Kidney epithelial cell (primary cell): Measurements from ENCODE around the gene CELSR1. TPM values are rescaled to one million over a fixed set of nuclear protein-coding genes. Genes with fewer than 3 reads are reported as not detected.
A peak's percentile ranks its signal among the peaks of the same experiment; 100 is the strongest.

Source experiments
- DNase-seq: peaks from one replicate; pipeline ENCODE4 v3.0.0-alpha.2; 2010; ENCODE audit warnings: low read depth
- H3K27me3 ChIP-seq: 2 replicates; pipeline ENCODE4 v1.6.0; 2011; ENCODE audit warnings: low read length; ENCODE audit not compliant: control insufficient read depth, insufficient read depth
- H3K36me3 ChIP-seq: 2 replicates; pipeline ENCODE4 v1.5.1; 2011; ENCODE audit warnings: low read length; ENCODE audit not compliant: control insufficient read depth, insufficient read depth
- H3K4me3 ChIP-seq: 2 replicates; pipeline ENCODE4 v1.5.1; 2011; ENCODE audit warnings: low read depth, mild to moderate bottlenecking, control low read depth, low read length
- total RNA-seq: library from RNA; depleted of rRNA; stranded (reverse); fragments of >200 nt; gene quantifications from 2 replicates; pipeline ENCODE4 v1.2.3, GENCODE V29; 2015
- TF ChIP-seq, protein P1 (sequence below): IDR thresholded peaks from 2 replicates; pipeline ENCODE4 v1.5.1; 2011; ENCODE audit warnings: mild to moderate bottlenecking, moderate library complexity, low read length, control low read depth, inconsistent platforms; ENCODE audit not compliant: insufficient read depth, poor library complexity, severe bottlenecking

CELSR1 gene
- total RNA-seq, 1 donor from 2014 or later, result 180 TPM

GRCh38 chr22:46355369-46355995 is 181.9 kb downstream of the CELSR1 start:
- H3K36me3 ChIP-seq, result peaks cover 3% of the 10 kb centered on the region
- H3K27me3 ChIP-seq, result no peaks in the 10 kb centered on the region
- TF ChIP-seq, protein P1, sequence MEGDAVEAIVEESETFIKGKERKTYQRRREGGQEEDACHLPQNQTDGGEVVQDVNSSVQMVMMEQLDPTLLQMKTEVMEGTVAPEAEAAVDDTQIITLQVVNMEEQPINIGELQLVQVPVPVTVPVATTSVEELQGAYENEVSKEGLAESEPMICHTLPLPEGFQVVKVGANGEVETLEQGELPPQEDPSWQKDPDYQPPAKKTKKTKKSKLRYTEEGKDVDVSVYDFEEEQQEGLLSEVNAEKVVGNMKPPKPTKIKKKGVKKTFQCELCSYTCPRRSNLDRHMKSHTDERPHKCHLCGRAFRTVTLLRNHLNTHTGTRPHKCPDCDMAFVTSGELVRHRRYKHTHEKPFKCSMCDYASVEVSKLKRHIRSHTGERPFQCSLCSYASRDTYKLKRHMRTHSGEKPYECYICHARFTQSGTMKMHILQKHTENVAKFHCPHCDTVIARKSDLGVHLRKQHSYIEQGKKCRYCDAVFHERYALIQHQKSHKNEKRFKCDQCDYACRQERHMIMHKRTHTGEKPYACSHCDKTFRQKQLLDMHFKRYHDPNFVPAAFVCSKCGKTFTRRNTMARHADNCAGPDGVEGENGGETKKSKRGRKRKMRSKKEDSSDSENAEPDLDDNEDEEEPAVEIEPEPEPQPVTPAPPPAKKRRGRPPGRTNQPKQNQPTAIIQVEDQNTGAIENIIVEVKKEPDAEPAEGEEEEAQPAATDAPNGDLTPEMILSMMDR, result peak; percentile 84
- H3K4me3 ChIP-seq, result no peak overlapping the region
- DNase-seq, result no peak

- Histone ChIP-seq H3K36me3 (peaks cover 3% of the 10 kb centered on the region), H3K27me3 (no peaks in the 10 kb centered on the region), H3K4me3 (no peak overlapping the region)
- DNase-seq, result no peak
- TF ChIP-seq, protein P1, result no peak
Measured at GRCh38 chr22:46354993-46355305, 182.5 kb downstream of the CELSR1 start.

DNA sequence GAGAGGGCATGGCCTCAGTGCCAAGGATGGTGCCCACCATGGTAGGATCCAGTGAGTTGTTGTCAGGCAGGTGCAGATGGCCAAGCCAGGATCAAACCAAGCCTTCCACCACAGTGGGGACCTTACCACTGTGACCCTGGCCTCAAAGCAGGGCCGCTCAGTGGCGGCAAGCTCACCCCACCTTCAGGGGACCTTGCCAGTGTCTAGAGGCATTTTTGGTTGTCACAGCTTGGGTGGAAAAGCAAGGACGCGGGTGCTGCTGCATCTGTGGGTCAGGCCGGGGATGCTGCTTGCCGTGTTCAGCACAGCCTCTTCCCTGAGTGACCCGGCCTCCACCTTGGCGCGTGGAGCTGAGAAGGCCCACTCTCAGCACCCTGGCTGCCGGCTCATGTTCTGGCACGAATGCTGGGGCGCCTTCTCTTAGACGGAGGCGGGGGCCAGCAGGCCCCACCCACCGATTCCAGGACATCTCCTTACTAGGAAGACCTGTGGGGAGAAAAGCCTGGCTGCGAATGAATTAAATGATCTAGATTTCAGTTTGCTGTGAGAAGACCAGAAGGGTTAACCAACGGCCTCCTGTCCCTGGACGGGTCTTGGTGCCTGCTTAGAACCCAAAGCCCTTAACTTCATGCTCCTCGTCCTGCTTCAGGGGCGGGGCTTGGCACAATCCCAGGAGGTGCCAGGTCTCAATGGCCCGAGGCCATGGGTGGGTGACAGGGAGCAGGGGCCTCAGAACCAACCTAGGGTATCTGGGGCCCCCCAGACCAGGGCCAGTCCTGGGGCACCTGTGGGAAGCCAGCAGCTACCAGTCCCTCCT is 183.0 kb downstream of the CELSR1 start:
- Histone ChIP-seq H3K4me3 (no peak overlapping the region), H3K27me3 (no peaks in the 10 kb centered on the region), H3K36me3 (peaks cover 3% of the 10 kb centered on the region)
- no peak for DNase-seq
- TF ChIP-seq, protein P1, result no peak

- H3K36me3 ChIP-seq, result peaks cover 3% of the 10 kb centered on the region
- no peak for DNase-seq
- no peaks in the 10 kb centered on the region for H3K27me3 ChIP-seq
- TF ChIP-seq, protein P1, result no peak
- H3K4me3 ChIP-seq, result no peak overlapping the region
Measured at GRCh38 chr22:46353483-46354105, 183.8 kb downstream of the CELSR1 start.

GRCh38 chr22:46352691-46353386 is 184.6 kb downstream of the CELSR1 start:
- H3K36me3 ChIP-seq, result peaks cover 3% of the 10 kb centered on the region
- no peak overlapping the region for H3K4me3 ChIP-seq
- no peaks in the 10 kb centered on the region for H3K27me3 ChIP-seq
- TF ChIP-seq, protein P1, result no peak
- no peak for DNase-seq
